DOHH2 (cell line): ENCODE data around the gene GPR180.

Source experiments
- EZH2phosphoT487 ChIP-seq: fragments of 200-600 bp; sonication (generic); IDR thresholded peaks from 2 replicates; pipeline ENCODE4 v1.6.1; 2017; ENCODE audit warnings: borderline replicate concordance, mild to moderate bottlenecking, antibody characterized with exemption, low read length, moderate library complexity, mixed read lengths
- TF ChIP-seq, protein P1 (sequence below): fragments of 200-600 bp; sonication (generic); IDR thresholded peaks from one replicate; pipeline ENCODE4 v1.5.1; 2014; ENCODE audit warnings: antibody characterized with exemption, mild to moderate bottlenecking, low read depth, low read length; ENCODE audit not compliant: poor library complexity, severe bottlenecking

DNA sequence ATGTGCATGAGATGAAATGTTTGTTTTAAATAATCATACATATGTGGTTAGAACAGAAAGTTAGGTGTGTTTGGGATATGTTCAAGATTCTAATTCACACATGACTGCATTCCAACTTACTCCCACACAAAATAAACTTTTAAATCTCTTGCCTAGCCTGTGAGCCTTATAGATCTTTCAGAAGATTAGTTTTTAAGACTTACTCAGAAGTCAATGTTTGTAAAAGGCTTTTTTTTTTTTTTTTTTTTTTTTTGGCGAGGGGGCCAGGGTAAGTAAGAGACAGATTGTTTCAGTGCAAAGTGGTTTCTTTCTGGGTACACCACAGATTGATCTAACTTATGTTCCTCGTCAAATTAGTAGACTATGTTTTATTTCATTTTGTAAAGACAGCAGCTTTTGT is 39.1 kb downstream of the GPR180 start:
- TF ChIP-seq, protein P1, sequence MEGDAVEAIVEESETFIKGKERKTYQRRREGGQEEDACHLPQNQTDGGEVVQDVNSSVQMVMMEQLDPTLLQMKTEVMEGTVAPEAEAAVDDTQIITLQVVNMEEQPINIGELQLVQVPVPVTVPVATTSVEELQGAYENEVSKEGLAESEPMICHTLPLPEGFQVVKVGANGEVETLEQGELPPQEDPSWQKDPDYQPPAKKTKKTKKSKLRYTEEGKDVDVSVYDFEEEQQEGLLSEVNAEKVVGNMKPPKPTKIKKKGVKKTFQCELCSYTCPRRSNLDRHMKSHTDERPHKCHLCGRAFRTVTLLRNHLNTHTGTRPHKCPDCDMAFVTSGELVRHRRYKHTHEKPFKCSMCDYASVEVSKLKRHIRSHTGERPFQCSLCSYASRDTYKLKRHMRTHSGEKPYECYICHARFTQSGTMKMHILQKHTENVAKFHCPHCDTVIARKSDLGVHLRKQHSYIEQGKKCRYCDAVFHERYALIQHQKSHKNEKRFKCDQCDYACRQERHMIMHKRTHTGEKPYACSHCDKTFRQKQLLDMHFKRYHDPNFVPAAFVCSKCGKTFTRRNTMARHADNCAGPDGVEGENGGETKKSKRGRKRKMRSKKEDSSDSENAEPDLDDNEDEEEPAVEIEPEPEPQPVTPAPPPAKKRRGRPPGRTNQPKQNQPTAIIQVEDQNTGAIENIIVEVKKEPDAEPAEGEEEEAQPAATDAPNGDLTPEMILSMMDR, result no peak
- TF ChIP-seq EZH2phosphoT487, result no peak
